Measurements from ENCODE around the gene ZBTB48.

The ZBTB48 gene

GRCh38 chr1:6588128-6588892 lies 8.5 kb downstream of the ZBTB48 start:
- H3K27ac ChIP-seq = no peak overlapping the region
- TF ChIP-seq CTCF (conservative IDR thresholded peaks at IDR 0.05) = no peak

GRCh38 chr1:6588893-6589520 lies 9.2 kb downstream of the ZBTB48 start:
- H3K27ac ChIP-seq = no peak overlapping the region
- no peak for TF ChIP-seq CTCF (conservative IDR thresholded peaks at IDR 0.05)

GRCh38 chr1:6590046-6590445 lies 10.3 kb downstream of the ZBTB48 start:
- no peak overlapping the region for H3K27ac ChIP-seq
- TF ChIP-seq CTCF (conservative IDR thresholded peaks at IDR 0.05) = no peak

- TF ChIP-seq CTCF (conservative IDR thresholded peaks at IDR 0.05) = no peak
- no peak overlapping the region for H3K27ac ChIP-seq
These were observed 11.4 kb downstream of the ZBTB48 start for GRCh38 chr1:6591222-6591621.

- no peak overlapping the region for H3K27ac ChIP-seq
- TF ChIP-seq CTCF (conservative IDR thresholded peaks at IDR 0.05) = no peak
These were observed 11.8 kb downstream of the ZBTB48 start for GRCh38 chr1:6591644-6592043.

GRCh38 chr1:6592441-6592840 lies 12.6 kb downstream of the ZBTB48 start:
- H3K27ac ChIP-seq = no peak overlapping the region

More at GRCh38 chr1:6592441-6592840, 12.6 kb downstream of the ZBTB48 start:
- TF ChIP-seq CTCF (conservative IDR thresholded peaks at IDR 0.05) = no peak

All from VCaP (cell line).